ENCODE results near the gene ITIH4.

DNA sequence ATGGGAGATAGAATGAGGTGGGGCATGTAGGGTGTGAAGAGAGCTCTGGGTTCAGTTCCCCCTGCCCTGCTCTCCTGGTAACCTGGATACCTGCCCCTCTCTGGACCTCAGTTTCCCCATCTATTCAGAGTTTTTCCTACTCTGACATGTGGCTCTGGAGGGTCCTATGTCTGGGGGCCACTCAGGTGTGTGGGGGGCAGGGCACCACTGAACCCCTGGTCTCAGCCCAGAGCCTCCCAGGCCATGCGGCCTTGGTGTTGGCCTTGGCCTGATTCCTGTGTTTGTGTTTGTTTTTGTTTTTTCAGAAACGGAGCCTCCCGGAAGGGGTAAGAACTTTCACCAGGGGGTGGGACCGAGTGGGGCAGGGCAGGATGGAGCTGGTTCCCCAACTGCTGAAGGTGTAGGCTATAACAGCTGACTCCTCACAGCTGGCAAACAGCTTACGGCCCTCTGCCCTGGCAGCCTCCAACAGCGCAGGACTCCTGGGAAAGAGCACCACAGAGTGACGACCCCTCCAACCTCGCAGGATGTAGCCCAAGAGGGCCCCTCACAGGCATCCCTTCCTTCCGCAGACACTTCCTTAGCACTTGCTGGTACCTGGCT, 35.1 kb downstream of the ITIH4 start:
- TF ChIP-seq, protein P1, sequence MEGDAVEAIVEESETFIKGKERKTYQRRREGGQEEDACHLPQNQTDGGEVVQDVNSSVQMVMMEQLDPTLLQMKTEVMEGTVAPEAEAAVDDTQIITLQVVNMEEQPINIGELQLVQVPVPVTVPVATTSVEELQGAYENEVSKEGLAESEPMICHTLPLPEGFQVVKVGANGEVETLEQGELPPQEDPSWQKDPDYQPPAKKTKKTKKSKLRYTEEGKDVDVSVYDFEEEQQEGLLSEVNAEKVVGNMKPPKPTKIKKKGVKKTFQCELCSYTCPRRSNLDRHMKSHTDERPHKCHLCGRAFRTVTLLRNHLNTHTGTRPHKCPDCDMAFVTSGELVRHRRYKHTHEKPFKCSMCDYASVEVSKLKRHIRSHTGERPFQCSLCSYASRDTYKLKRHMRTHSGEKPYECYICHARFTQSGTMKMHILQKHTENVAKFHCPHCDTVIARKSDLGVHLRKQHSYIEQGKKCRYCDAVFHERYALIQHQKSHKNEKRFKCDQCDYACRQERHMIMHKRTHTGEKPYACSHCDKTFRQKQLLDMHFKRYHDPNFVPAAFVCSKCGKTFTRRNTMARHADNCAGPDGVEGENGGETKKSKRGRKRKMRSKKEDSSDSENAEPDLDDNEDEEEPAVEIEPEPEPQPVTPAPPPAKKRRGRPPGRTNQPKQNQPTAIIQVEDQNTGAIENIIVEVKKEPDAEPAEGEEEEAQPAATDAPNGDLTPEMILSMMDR (IDR thresholded peaks at IDR 0.05): no peak
- TF ChIP-seq EZH2 (IDR thresholded peaks at IDR 0.05; ENCODE audit: borderline replicate concordance, insufficient read depth, low read depth, low read length, poor library complexity, severe bottlenecking): no peak

Data from B cell (primary cell).